D341Med (cell line): ENCODE measurements around the gene MCOLN3.
"Not testable (repeated sequence)": the region's sequence is repeated elsewhere in the genome, so short reads cannot be mapped to it uniquely, and the experiment has no call there.

Experiments
- DNase-seq: peaks from one replicate; pipeline ENCODE4 v3.0.0; 2012; ENCODE audit warnings: low spot score

MCOLN3 gene

DNA sequence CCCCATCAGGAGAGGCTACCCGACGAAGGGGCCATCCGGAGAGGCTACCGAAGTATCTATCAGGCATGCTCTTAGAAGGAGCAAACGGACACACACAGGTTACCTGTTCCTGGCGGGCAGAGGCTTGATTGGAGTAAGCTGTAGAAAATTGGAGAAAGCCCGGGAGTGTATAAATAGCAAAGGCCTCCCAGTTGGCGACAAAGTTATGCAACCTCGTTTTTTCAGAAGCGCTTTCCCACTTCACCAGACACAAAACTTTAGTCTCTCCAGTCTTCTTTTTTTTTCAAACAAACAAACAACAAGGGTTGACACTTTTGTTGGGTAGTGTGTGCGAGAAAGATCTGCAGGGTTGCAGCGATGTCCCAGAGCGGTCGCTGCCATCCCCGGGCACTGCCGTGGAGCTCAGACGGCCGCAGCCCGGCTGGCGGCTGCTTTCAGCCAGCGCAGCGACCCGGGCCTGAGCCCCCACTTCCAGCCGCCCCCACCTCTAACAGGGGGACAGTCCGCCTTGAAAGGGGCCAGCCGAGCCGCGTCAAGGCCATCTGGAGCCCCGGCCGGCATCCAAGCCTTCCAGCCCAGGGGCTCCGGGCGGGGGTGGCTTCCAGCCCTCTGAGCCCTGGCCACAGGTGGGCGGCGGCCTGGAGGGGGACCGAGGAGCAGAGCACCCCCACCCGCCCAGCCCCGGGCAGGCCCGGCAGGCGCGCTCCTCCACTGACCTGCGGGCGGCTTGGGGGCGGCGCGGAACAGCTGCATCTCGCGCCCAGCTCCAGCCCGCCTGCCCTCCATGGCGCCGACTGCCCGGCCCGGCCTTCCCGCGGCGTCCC is 616 bp downstream of the MCOLN3 start:
- peak; percentile 74 for DNase-seq

DNA sequence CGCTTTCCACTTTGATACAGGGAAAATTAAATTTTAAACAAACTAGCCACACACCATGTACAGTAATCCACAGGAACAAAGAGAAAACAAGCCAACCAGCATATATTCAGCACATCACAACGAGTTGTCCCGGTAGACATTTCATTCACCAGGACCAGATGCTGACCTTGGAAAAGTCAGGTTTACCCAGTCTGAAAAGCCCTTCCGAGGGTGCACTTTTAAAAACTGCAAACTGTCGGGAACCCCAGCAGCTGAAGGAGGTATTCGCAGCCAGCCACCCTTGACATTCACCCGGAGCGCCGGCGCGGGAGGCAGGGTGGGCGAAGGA is 1.2 kb downstream of the MCOLN3 start:
- DNase-seq, result no peak

DNA sequence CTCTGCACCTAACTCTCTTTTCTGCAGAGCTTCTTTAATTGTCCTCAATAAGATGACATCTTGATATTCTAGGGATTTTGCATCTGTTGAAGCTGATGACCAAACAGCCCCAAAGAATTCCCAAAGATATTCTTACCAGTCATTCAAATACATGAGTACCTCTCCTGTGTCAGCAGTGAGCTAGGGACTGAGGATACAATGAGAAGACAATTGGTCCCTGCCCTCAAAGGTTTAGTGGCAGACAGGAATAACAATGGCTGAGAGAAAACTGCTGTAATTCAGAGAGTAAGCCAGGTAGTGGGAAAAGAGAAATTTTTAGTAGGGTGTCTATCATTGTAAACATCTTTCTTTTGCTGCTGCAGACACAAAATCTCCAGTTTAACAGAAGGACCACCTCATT is 5.9 kb downstream of the MCOLN3 start:
- no peak for DNase-seq

DNA sequence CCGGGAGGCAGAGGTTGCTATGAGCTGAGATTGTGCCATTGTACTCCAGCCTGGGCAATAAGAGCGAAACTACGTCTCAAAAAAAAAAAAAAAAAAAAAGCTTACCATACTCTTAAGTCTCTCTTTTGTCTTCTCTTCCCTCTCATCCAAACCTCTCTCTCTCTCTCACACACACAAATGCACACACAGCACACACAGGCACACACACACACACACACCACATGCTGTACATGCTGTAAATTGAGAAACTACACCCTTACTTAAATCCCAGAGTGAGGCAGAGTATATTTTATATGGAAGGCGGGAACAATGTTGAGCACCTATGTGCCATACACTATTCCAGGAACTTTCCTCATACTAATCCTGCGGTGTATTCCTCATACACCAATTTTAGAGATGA is 6.5 kb downstream of the MCOLN3 start:
- DNase-seq, result no peak

DNA sequence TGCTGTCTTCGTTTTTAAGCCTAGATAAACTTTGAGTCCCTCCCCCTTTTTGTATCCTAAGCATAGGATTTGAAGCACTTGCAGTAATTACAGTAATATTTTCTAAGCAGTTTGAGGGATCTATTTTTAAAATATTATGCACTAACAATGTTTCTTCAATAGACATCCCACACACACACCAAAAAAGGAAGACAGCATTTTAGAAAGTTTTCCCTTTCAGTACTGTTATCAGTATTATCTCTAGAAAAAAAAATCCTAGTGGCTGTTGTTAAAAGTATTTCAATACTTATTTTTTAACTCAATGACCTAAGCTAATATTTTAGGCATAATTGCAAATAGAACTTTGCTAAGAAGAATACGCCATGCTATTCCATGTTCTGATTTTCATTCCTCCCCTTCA is 15.1 kb downstream of the MCOLN3 start:
- DNase-seq, result no peak

DNA sequence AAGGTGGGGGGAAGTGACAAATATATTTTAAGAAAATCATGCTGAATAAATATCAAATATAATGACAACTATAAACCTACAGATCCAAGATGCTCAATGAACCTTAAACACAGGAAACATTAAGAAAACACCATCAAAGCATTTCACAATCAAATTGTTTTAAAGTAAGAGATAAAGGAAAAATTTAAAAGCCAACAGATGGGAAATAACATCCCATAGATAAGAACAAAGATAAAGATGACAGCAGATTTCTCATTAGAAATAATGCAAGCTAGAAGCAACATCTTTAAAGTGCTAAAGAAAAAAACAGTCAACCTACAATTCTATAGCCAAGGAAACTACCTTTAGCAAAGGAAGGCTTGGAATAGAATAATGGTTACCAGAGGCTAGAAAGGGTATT is 17.8 kb downstream of the MCOLN3 start:
- DNase-seq, result no peak

DNA sequence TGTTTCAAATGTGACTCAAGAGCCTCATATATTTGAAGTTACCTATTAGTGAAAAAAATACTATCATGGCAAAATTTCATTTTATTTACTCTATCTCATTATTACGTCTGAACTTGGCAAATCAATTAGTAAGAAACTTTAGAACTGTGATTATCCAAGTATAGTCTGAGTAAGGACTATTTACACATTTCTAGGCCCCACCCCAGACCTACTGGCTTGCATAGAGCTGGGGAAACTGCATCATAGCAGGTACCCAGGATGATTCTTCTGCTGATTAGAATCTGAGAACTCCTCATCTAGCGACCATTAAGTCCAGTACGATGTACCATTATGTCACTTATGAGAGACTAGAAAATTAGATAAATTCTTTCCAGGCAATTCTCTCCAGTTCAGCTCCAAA is 20.1 kb downstream of the MCOLN3 start:
- no peak for DNase-seq

DNA sequence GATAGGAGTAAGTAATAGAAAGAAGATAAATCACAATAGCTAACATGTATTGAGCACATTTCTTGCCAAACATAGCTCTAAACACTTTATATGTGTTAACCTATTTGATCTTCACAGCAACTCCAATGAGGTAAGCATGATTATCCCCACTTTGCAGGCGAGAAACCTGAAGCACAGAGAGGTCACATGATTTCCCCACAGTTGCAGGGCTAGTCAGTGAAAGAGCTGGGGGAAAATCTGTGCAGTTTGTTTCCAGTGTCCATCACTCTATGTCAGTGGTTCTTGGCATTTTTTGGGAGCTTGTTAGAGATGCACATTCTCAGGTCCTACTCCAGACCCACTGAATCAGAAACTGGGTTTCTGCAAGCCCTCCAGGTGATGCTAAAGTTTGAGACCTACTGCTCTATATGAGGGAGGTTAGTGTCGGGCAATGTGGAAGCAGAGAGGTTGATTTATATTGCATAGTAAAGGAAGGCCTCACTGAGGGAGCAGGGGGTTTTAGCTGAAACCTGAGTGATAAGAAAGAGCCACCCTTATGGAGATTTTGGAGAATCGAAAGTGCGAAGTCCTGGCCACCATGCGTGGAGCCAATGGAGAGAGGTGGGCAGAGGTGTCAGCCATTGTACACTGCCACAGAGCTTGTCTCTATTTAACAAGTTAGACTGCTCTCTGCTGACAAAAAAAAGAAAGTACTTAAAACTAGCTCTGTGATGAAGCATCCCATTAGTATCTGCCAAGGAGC is 20.9 kb downstream of the MCOLN3 start:
- DNase-seq, result no peak

DNA sequence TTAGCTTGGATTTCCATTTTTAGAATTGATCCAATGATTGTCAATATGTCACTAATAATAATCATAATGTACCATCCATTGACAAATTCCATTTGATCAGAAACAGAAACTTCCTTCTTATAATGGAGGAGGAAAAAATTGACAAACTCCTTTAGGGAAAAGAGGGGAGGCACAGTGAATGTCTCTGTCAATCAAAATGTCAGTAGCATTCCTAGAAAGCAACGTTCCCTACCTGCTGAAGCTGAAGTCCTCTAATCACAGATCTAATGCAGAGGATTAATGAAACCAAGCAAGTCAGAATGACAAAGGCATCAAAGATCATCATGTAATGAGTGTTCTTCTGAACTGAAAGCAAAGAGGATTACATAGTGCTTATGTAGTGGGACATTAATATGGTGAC is 22.4 kb downstream of the MCOLN3 start:
- DNase-seq, result no peak

DNA sequence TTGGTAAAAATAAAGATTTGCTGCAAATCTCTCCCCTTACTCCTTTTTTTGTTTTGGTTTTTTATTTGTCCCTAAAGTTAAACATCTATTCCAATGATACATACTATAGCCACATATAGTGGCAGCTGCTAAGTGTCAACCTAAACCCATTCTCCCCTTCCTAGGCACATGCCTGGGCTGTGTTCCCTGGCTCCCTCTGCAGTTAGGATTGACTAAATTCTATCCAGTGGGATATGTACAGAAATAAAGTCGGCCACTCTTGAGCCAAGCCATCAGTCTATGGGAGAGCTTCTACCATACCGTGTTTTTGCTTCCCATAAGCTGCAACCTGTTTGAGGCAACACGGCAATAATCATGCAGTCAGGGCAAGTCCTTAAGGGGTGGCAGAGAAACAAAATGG is 23.6 kb downstream of the MCOLN3 start:
- DNase-seq, result no peak

DNA sequence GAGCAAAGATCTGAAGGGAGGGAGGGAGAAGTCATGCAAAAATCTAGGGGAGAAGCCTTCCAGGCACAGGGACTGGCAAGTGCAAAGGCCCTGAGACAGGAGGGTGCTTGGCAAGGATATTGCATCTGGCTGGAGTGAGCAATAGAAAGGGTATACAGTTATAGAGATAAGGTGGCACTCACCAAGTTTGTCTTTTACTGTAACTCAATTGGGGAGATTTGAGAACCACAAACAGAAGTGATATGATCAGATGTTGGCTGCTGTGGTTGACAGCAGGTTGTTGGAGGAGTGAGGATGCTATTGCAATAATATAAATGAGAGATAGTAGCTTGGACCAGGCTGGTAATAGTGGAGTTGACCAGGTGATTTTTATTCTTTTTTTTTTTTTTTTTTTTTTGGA is 25.6 kb downstream of the MCOLN3 start:
- DNase-seq, result no peak

DNA sequence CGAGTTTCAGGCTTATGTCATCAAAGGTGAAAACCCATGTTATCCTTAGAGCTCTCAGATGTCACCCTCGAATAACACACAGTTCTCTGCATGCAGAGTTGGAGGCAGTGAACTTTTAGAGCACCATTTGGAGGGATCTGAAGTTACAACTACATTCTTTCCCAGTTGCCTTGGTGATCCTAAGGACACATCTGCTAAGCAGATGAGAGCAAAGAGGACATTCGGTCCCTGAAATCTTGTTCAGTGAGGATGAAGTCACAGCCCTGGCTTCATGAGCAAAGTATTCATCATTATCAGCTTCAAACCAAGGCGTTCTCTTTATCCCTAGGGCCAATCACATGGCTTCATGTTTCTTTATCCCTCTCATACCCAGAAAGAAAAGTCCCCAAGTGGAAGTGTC is 28.3 kb downstream of the MCOLN3 start:
- DNase-seq, result no peak

DNA sequence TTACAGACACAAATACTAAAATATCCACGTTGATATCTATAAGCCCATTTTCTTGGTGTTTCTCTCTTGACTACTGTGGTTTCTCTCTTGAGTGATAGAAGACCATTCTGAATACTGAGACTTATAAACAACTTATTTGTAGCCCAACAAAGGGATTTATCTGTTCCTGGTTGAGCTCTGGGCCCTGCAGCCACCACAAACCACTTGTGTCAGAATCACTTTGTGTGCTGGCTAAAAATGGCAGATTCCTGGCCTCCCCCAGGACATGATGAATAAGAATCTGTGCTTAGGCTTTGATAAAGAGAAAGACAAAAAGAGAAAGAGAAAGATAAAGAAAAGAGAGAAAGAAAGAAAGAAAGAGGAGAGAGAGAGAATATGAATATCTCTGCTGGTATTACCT is 32.5 kb downstream of the MCOLN3 start:
- DNase-seq, result no peak

DNA sequence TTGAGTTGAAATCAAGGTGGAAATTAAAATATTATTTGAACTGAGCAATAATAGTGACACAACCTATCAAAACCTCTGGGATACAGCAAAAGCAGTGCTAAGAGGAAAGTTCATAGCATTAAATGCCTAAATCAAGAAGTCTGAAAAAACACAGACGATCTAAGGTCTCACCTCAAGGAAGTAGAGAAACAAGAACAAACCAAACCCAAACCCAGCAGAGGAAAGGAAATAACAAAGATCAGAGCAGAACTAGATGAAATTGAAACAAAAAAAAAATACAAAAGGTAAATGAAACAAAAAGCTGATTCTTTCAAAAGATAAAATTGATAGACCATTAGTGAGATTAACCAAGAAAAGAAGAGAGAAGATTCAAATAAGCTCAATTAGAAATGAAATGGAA is 42.7 kb downstream of the MCOLN3 start:
- DNase-seq, result not testable (repeated sequence)

DNA sequence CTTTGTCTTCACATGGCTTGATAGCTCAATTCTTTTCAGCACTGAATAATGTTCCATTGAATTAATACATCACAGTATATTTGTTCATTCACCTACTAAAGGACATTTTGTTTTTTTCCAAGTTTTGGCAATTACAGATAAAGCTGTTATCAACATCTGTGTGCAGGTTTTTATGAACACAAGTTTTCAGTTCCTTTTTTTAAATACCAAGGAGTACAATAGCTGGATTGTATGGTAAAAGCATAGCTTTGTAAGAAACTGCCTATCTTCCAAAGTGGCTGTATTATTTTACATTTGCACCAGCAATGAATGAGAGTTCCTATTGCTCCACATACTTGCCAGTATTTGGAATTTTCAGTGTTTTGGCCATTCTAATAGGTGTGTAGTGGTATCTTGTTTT is 46.6 kb downstream of the MCOLN3 start:
- no peak for DNase-seq

DNA sequence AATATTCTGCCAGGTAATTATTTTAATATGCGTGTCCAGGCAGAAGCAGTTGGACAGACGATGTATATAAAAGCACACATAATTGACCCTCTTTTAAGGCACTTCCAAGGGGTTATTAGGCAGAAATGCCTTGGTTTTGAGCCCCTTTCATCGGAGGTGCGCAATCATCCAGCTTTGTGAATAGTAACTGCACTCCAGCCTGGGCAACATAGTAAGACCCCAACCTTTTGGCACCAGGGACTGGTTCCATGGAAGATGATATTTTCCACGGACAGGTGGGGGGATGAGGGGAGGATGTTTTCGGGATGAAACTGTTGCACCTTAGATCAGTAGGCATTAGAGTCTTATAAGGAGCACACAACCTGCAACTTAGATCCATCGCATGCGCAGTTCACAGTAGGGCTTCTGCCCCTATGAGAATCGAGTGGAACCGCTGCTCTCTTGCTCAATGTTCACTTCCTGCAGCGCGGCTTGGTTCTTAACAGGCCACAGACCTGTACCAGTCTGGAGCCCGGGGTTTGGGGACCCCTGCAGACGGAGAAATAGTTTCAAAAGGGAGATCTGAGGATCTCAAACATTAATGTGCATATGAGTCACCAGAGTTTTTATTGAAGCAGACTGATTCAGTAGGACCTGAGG is 49.5 kb downstream of the MCOLN3 start:
- DNase-seq, result no peak

DNA sequence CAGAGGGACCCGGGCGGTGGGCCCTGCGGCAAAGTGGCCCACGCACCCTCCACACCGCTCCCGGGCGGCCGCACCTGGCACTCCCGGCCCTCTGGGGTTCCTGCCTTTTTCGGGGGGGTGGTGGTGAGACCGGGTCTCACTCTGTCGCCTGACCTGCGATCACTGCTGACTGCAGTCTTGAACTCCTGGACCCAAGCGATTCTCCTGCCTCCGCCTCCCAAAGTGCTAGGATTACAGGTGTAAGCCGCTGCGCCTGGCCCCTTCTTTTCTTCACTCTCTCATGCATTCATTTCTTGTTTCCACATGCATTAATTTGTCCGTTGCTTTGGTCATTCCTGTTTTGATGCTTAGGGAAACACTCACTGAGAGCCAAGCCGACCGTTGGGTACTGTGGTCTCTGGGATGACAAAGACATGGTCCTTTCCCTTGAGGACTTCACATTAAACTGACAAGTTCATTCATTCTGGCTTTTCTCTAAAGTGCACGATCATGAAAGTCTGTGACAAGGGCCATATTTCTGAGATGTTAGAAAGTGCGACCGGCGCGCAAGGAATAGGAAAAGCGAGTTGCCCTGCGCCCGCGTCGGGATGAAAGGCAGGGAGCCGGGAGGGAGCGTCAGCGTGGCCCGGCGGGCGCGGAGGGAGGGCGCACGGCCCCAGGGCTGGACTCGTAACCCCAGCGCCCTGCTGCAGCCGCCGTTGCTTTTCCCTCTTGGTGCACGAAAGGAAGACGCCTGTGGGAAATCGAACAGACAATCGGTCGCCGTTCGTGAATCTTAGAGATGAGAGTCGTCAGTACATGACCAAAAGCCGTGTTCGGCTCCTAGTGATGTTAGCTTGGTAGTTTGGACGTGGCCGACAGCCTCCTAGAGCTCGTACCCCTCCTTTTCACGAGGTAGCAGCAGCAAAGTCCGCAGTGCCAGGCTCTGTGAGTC is 50.4 kb downstream of the MCOLN3 start:
- peak; percentile 58 for DNase-seq

DNA sequence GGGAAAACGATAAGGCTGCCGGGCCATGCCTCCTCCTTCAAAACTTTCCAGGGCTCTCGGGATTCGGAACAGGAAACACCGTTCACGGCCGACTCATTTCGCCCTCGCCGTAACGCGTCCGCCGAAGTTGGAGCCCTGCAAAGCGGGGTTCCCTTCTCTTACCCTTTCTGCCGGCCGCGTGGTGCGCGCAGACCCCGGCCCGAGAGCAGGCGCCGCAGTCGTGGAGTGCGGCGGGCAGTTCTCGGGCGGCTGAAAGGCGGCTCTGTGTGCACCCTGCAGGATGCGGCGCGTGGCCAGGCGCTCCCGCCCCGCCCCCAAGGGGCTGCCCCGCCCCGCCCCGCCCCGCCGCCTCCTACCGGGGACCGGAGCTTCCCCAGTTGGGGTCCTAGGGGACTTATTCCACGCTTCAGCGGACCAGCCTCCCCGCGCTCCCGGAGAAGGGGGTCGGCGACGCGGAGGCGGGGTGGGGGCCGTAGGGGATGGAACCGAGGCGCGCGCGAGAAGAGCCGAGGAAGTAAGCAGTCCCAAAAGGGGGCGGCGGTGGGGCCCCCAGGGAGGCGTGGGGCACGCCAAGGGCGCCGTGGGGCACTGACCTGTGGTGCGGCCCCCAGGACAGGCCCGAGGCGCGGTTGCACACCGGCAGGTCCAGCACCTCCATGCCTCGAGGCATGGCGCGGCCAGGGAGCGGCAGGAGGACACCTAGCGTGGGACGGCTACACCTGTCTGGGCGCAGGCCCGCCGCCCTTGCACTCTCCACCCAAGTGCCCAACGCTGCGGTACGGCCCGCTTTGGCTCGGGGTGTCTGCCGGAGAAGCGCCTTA is 51.2 kb downstream of the MCOLN3 start, which contains the start of gene MCOLN2:
MCOLN2 (minus strand) TSS at position 268 of the 821 bp plus-strand sequence; CDS start at position 27, 241 bp downstream.
- DNase-seq, result peak; percentile 88

DNA sequence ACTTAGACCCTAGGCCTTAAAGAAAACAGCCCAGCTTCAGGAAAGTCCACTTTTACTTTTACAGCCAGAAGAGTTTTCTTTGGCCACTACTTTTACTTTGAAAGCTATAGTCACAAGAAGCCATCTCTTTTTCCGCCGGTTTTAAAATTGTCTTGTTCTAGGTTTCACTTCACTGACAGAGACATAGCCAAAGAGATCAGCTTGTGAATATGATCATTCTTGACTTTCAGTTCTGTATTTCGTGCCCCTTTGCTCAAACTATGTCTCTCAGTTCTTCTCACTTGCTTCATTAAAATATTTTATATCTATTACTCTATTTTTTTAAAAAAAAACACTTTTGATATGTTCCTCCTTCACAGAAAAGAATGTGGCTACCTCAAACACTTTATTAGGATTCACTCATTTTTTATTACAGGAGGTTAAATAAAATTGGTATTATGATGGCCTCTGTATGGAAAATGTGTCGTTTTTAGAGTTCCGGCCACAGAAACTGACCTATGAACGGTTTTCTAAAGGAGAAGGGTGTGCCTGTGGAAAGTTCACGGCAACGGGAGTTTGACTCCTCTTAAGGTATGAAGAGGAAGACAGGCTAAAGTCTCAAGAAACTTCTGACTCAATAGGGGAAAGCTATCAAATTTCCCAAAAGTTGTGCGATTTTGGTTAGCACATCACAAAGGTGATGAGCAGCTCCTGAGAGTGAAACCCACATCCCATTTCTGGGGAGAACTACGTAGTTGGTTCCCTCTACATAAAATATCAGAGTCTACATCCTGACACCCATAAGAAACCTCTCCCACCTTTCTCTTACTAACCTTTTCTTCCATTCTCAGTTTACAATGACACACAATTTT is 52.6 kb downstream of the MCOLN3 start:
- DNase-seq, result no peak
